CD4-positive, alpha-beta T cell treated with Interleukin-17A for 1 hour (primary cell): ENCODE data around the gene STPG3.

Experiments used
- DNase-seq: peaks from one replicate; pipeline ENCODE4 v3.0.0-alpha.2; 2020

The STPG3 gene

DNA sequence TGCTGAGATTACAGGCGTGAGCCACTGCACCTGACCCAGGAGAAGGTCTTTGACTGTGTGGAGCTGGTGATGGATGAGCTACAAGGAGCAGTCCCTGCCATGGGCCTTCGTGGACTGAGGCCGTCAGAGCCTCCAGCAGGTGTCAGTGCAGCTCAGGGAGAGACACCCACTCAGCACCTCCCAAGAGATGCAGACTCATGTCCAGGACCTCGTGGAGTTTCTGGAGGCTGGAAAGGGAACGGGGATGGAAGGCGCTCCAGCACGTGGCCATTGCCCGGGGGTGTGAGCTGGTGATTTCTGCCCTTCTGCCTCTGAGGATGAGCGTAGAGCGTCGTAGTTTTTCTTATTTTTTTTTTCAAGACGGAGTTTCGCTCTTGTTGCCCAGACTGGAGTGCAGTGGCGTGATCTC lies 35.9 kb downstream of the STPG3 start:
- peak; percentile 29 for DNase-seq

DNA sequence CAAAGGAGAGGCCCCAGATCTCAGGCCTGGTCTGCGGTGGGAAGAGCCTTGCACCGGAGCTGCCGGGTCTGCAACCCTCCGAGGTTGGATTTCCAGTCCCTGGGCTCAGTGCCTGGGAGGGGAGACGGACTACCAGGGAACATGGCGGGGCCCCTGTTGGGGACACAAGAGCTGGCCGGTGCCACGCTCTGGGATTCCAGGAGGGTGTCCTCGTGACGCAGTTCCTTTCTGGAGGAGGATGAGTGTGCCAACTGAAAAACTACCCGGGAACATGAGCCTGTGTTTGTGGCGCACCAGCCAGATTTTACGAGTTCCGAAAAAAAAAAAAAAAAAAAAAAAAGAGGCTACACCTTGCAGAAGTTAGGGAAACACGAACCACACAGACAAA lies 42.0 kb downstream of the STPG3 start:
- DNase-seq: no peak

DNA sequence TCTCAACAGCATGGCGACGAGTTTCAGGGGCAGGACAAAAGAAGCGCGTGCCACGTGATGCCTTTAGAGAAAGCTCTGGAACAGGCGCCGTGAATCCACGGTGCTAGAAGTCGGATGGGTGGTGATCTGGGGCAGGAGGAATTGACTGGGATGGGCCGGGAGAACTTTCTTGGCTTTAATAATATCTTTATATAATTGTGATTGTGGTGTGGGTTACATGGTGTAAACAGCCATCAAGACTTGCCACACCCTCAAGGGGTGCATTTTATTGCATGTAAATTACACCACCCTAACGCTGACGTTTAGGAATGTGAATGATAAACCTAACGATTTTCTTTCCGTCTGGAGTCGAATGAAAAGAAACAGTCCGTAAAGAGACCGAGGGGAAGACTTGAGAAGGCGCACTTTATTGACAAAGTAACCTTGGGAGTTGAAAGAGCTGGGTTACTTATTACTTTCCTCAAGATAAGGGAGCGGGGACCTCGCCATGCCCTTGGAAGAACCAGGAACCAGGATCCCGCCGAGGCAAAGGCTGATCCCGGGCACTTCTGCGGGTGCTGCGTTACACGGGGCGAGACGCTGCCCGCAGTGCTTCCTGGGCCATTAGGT lies 42.5 kb downstream of the STPG3 start:
- no peak for DNase-seq

DNA sequence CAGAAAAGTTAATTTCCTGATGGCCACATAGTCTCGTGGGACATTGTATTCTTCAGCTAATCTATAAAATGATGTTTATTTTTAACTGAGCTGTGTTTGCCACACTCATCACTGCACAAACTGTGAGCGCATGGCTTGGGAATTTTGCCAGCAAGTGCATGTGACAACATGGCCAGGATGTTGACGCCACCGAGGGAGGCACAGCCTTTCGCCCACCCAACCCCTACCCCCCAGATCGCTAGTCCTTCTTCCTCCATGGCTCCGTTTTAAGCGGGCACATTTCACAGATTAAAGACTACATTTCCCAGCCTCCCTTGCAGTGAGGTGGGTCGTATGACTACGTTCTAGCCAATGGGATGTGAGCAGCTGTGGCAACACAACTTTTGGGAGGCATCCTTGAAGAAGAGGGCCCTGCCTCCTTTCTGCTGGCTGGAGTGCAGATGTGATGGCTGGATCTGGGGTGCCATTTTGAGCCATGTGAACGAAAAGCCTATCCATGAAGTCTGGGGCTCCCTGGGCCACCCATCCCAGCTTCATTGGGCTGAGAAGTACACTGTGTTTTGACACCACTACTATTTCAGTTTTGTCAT lies 43.1 kb downstream of the STPG3 start:
- DNase-seq: peak; percentile 40

DNA sequence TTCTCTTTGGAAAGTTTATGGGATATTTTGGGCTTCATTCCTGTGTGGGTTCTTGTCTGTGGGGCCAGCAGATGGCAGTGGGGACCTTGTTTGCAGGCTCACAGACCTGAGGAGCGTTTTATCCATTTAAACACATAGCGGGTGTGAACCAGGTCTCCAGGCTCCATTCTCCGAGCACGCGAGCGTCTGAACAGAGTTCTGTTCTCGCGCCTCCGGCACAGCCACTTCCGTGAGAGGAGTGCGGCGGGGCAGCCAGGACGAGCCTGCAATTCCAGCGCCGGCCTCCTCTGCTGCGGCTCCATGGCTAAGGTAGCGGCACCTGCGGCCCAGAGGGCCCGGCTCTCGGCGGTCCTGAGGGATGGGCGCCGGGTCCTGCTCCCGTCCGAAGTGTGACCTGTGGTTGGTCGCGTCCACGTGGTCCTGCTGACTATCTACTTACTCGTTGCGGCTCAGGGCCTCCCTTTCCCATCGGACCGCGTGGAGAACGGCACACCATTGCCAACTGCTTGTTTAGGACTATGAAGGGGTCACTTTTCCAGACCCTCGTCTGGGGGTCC lies 43.7 kb downstream of the STPG3 start:
- DNase-seq: peak; percentile 19

DNA sequence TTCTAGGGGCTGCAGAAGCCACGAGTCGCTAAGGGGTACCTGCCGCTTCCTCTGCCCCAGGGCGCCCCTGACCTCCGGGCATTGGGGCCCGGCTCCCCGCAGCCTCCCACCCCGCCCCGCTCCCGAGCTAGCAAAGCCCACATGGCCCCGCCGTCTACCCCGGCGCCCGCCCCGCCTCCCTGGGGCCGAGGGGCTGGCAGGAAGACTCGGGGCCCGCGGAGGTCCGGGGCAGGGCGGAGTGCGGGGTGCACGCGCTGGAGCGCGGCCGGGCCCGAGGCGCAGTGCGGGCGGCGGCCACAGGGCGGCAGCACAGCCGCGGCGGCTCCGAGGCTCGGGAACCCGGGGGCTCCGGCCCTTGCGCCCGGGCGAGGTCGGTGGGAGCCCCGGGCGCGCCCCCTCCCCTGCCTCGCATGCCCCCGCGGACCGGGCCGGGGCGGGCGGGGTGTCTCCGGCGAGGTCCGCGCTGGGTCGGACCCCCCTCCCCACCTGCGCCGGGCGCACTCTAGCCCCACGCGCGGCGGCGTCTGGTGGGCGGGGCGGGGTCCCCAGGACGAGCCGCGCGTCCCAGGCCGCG lies 44.2 kb downstream of the STPG3 start:
- DNase-seq: peak; percentile 44

DNA sequence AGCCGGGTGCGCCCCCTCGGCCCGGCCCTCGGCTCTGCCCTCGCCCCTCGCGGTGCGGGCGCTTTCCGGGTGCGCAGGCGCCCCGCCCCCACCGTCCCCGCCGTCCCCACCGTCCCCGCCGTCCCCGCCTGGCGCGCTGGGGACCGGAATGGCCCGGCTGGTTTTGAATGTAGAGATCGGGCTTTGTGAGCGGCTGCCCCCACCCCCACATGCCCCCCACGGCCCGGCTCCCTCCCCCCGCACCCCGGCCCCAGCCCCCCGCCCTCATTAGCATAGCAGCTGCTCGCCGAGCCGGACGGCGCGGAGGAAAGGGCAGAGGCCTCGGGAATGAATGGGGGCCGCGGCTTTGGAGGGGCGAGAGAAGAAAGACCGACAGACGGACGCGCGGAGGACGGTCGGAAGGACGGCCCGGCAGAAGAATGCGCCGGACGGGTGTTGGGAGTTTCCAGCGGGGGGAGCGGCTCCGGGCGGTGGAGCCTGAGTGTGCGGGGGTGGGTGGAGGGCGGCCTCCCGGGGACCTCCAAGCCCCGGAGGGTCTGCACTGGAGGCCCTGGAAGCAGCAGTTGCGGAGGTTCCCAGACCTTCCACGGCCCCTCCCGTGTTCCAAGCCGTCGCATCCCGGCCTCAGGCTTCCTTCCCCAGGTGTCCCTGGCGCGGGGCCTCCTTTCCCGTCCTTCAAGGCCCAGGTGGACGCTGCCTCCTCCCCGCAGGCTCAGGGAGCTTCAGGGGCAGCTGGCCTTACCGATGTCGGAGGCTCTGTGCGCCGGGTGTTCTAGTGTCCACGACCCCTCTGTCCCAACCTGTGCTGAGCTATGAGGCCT lies 45.0 kb downstream of the STPG3 start:
- DNase-seq: no peak

DNA sequence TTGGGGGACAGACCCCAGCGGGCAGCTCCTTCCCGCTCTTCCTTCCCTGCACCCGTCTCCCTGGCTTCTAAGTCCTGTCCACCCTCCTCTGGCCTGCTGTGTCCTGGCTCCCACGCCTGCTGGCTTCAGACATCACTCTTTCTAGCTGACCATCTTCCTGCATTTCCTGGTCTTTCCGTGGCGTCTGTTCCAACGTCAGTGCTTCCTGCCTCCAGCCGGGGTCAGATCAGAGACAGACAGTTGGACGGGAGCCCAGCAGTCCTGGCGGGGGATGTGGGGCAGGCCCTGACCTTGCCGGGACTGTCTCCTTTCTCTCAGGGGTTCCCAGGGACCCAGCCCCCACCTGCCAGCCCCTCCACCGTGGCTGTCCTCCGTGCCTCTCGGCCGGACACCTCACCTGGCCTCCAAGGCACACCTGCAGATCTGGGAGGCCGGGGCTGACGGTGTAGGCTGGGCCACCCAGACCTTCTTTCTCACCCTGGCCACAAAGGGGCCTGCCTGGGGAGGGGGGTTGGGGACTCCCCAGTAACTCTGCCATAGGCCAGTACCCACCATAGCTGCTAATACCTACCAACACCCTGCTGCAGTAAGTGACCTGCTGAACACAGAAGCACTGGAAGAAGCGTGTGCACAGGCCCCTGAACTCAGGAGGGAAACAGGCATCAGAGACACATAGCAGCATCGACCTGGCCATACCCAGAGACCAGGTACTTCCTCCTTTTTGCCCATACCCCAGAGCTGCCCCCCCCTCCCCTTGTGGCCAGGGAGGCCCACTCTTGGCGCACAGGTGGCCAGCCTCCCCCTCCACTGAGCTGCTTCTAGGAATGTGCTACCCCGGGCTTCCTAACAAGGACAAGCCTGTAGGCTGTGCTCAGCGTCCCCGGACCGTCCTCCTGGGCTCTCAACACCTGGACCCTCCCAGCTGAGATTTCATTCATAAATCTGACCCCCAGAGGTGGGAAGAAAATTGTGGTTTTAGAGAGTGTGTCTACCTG lies 45.9 kb downstream of the STPG3 start:
- no peak for DNase-seq

DNA sequence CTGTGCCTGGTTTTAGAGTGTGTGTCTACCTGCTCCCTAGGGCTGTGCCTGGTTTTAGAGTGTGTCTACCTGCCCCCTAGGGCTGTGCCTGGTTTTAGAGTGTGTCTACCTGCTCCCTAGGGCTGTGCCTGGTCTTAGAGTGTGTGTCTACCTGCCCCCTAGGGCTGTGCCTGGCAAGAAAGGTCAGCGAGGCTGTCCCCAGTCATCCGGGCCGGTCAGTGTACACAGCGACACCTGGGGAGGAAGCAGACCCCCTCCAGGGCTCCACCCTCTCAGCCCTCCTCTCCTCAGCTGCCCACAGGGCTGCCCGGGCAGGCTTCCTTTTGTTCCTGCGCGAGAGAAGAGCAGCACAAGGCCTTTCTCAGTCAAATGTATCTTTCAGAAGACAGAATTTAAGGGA lies 46.9 kb downstream of the STPG3 start:
- no peak for DNase-seq

DNA sequence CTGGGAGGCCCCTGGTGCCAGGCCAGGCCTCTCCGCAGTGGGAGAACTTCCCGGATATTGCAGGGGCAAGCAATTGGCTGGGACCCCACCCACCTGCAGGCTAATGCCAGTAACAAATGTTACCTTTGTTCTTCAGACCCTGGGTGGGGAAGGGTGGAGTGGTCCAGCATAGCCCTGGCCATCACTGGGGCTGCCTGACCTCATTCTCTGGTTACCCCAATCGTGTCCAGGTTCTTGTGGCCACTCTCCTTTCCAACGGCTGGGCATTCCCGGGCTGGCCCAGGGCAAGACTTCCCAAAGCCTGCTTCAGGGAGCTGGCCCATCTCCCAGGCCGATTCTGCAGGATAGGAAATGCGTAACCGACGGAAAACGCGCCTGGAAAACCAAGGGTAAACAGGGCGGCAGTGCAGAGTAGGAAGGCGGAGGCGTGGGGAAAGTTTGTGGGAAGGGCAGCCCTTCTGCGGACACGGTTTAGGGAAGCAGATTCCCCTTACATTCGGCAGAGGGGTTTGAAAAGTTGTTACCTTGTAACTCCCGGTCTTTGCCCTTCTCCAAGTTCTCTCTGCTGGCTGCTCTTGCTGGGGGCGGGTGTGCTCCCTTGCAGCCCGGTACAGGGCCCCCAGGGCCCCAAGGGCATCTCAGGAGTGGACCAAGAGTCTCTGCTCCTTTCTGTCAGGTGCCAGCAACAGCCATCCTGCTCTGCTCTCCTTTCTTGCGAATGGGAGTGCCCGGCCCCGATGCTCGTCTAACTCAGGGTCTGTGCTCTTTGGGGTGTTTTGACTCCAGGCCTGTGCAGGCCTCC lies 47.5 kb downstream of the STPG3 start:
- DNase-seq: no peak

DNA sequence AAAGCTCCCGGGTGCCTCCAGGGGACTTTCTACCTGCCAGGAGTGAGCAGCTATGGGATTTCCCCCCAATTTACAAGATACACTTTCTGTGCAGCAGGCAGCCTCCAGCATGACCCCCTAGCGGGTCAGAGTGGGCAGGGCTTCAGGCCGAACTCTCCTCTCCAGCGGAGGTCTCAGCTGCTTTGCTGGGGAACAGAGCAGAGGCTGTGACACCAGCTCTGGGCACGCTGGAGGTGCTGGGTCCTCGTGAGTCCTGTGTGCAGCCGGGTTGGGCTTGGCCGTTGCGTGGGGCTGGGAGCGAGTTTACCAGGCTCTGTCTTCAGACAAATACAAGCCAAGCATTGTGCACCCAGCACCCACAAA lies 48.1 kb downstream of the STPG3 start:
- no peak for DNase-seq

DNA sequence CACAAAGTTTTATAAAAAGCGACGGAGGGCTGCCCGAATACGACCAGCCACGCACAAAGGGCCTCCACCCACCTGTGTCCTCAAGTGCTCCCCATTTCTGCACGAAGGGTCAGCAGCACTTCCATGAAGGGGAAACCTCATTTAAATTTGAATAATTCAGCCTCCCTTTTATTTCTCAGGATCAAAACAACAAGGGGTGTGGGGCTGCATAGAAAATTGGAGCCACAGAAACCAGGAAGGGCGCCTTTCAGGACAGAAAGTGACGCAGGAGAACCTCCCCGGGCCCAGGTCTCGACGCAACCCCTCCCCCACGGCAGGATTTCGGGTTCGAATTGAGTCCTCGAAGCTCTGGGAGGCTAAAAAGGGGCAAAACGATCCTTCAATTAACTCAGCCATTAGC lies 48.9 kb downstream of the STPG3 start:
- no peak for DNase-seq

DNA sequence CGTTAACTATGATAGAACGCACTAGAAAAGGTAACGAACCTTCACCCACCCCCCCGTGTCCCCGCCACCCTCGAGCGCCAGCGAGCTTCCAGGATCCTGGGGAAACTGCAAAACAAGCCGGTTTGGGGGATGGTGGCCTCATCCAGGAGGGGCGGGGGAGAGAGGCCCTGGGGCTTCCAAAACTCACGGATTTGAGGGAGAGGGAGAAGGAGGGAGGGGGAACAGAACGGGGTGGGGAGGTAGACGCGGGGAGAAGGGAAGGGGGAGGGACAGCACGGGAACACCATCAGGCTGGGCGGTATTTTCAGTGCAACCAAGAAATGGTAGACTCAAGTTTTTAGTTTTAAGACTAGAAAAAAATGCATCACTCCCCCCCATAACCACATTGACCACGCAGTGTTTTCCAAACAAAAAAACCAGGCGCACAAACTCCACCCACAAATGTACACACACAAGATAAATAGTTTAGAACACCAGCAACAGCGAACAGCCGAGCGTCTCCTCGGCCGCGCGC lies 49.5 kb downstream of the STPG3 start:
- no peak for DNase-seq

DNA sequence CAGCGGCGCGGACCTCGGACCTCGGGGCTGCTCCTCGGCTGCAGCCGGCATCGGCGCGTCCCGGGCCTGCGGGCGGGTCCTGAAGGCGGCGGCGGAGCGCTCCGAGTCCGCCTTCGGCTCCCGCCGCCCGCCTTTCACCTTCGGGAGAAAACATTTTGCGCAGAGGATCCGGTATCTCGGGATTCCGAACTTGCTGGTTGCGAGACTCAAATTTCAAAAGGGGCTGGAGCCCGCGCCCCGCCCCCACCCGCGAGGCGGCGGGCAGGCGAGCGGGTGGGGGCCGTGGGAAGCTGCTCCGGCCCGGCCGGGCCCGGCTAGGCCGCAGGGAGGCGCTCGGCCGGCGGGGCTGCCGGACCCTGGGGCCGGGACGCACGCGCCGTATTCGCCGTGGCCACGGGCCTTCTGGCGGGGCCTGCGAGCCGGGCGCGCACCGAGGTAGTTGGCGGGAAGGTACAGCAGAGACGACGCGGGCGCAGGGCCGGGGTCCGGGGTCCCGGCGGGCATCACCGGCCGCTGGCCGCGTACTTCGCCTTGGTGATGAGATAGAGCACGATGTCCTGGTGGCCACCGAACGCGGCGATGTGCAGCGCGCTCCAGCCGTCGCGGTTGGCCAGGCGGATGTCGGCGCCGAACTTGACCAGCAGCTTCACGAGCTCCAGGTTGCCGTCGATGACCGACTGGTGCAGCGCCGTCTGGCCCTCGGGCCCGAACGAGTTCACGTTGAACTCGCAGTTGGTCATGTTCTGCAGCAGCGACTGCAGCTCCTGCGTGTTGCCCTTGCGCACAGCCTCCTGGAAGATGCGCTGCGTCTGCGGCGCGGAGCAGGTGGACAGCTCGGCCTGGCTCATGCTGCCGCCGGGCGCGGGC lies 50.2 kb downstream of the STPG3 start:
- DNase-seq: no peak

DNA sequence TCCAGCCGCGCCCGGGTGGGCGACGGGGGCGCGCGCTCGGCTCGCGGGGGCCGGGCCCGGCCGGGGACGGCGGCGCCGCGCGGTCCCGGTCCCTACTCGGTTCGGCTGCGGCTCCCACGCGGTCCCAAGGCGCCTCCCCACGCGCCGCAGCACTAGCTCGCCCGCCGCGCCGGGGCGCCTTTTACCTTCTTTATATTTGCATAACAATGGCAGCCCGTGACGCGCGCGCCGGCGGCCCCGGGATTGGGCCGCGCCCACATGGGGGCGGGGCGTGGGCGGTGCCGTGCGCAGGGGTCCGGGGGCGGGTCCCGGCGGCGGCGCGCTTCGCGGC lies 51.0 kb downstream of the STPG3 start, which contains the start of gene NRARP:
NRARP (minus strand) TSS at position 154 of the 331 bp plus-strand sequence. CDS start 343 bp downstream, outside the sequence.
- DNase-seq: peak; percentile 91

DNA sequence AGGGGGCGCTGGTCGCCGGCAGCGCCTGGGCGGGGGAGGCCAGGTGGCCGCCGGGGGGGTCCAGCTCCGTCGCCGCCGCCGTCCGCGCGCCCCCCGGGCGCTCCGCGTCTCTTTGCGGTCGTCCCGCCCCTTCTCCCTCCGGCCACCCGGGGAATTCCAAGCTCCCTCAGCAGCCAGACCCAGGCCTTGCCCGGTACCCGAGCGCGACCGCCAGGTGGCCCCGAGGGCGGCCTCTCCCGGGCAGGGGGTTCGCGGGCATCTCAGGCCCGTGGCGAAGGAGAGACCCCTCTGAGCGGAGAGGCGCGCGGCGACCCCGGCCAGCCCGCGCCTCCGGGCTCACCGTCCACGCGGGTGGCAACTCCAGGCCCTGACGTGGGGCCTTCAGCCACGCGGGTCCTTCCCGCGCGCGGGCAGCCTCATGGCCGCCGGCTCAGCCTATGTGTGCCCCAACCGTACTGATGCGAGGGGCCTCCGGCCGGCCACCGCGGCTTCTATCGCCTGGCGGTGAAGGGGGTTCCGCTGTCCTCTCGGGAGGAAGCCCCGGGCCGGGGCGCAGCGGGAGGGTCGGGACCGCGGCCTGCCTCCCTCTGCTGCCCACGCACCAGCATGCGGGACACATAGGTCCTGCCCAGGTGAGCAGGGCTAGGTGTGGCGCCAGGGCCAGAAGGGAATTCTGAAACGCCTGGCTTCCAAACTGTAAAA lies 51.5 kb downstream of the STPG3 start:
- no peak for DNase-seq
